CD4-positive, alpha-beta T cell treated with Interleukin-4 for 4 hours (primary cell): ENCODE results near the gene PLB1.

Experiments
- DNase-seq: peaks from one replicate; pipeline ENCODE4 v3.0.0-alpha.2; 2020

The PLB1 gene

DNA sequence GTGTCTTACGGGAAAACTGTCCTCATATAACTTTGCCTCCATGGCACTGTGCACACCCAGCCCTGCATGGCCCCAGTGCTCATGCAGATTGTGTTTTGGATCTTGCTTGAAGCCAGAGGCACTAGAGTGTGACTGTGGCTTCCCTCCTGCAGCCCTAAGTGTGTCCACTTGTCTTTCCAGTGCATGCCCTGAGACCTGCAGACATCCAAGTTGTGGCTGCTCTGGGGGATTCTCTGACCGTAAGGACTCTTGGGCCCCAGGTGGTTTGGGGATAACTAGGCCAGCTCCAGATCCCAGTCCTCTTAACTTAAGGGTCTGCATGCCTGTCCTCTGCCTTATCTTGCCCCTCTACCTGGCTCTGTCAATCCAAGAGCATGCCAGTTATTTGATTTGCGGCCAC, 96.6 kb downstream of the PLB1 start:
- DNase-seq, result no peak

DNA sequence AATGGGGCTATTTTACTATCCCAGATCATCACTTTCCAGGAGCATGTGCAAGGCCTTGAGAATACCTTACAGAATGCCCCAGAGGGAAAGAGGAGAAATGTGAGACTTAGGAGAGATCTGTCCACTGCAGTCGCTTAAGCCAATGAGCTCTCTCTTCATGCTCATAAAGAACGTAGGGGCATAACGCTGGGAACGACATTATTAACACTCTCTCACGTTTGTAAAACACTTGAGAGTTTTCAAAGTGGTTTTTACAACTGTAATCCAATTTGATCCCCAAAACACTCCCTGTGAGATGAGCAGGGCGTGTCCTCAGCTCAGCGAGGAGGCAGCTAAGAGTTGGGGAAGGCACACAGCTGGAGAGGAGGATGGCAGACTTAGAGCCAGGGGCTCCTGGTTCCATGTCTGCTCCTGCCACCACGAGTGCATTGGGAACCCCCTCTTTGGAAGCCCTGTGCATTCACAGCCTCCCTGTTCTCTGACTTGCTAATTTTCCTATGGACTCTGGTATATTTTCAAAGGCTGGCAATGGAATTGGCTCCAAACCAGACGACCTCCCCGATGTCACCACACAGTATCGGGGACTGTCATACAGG, 97.4 kb downstream of the PLB1 start:
- DNase-seq, result no peak

- DNase-seq, result no peak
Observed at GRCh38 chr2:28594000-28594331, 98.1 kb downstream of the PLB1 start.

DNA sequence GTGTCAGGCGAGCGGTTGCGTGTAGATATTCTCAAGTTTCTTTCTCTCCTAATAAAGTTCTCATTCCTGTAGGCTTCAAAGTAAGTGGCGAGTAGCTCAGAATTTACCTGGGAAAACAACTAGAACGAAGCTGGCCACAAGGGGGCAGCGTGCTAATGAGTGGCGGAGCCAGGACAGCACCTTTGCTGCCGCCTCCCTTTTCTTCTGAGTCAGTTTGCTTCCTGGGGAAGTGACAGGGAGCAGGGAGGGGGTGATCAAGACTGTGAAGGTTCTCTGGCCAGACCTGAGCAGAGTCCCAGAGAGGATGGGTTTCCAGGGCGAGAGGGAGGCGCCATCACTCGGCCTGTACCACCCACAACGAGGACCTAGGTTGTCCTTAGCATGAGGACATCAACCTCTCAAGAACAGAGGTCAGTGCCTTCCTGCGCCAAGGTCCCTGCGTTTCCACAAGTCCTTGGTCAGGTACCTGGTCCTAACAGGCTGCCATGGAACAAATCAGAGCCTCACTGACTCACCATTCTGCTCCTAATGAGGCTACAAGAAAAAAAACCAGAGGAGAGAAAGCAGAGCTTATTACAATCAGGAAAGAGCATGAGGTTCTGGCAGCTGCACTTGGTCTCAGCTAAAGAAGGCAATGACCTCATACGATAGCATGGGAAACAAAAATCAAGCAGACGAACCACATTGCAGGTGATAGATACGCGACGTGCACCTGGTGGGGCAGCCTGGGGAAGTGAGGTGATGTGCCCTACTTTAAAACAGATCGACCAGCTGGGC, 98.7 kb downstream of the PLB1 start:
- peak; percentile 87 for DNase-seq

GRCh38 chr2:28595323-28595722, 99.5 kb downstream of the PLB1 start:
- no peak for DNase-seq

DNA sequence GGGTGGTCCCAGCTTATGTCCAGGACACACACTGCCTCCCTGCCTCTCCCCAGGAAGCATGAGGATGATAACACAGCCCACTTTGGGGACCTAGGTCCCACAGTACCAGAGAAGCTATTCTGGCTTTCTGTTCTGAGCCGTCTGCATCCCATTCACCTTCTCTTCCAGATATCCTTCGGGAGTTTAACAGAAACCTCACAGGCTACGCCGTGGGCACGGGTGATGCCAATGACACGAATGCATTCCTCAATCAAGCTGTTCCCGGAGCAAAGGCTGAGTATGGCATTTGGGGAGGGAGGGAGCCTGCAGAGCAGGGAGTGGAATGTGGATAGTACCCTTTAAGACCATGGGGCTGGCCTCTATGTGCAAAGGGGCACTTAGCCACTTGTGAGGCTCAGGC, 102.6 kb downstream of the PLB1 start:
- no peak for DNase-seq

- no peak for DNase-seq
Observed at GRCh38 chr2:28600181-28600580, 104.3 kb downstream of the PLB1 start.

GRCh38 chr2:28601616-28602015, 105.8 kb downstream of the PLB1 start:
- no peak for DNase-seq

DNA sequence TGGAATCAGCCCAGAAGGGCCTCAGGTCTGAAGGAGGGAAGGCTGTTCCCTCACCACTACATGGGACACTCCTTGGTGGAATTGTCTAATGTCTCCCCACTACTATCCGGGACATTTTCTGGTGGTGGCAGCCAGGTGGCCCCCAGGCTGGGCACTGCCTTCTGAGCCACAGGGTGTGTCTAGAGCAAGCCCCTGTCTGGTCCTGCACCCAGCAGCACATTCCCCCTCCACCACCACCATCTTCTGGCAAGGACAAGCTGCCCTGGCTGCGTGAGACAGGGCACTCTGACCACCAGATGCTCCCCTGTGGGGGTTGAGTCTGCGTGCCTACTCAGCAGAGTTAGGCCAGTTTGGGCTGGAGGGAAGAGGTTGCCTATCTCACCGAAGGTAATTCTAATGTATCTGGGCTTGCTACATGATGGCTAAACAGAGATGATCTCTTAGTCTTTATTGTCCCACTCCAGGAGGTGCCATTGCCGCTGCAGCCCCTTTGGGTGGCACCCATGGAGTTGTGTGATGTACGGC, 106.3 kb downstream of the PLB1 start:
- DNase-seq, result no peak

GRCh38 chr2:28602751-28603639, 107.1 kb downstream of the PLB1 start:
- DNase-seq, result no peak

DNA sequence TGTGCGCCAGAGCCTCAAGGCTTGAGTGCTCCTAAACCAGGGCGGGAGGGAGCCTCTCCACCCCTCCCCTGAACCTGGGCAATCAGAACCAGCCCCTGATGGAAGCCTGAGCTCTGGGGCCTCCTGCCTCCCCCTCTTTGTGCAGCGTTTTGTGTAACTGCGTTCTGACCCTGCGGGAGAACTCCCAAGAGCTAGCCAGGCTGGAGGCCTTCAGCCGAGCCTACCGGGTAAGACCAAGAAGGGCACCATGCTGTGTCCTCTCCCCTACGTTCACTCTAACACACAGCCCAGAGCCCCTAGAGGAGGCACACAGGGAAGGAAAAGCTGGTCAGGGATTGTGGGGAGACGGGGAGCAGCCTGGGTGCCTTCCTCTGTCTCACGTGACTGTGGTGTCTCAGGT, 108.0 kb downstream of the PLB1 start:
- DNase-seq, result no peak

DNA sequence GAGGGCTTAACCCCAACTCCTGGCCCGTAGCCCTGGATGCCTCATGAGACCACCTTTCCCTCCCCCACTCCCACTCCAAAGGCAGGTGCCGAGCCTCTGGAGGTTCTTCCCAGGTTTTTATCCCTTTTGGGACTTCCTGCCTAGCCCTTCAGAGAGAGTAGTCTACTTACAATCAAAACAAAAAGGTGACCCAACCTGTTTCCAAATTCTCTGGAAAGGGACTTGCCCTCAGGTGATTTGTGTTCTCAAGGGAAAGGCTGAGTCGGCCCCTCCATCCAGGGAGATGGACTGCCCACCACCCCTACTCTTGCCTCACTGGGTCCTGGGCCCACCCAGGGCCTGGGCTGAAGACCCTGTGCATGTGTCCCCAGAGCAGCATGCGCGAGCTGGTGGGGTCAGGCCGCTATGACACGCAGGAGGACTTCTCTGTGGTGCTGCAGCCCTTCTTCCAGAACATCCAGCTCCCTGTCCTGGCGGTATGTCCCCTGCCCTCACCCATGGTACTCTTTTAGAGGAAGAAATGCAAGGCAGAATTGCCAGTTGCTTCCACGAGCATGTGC, 108.5 kb downstream of the PLB1 start:
- DNase-seq, result no peak

GRCh38 chr2:28606986-28607441, 111.2 kb downstream of the PLB1 start:
- no peak for DNase-seq

DNA sequence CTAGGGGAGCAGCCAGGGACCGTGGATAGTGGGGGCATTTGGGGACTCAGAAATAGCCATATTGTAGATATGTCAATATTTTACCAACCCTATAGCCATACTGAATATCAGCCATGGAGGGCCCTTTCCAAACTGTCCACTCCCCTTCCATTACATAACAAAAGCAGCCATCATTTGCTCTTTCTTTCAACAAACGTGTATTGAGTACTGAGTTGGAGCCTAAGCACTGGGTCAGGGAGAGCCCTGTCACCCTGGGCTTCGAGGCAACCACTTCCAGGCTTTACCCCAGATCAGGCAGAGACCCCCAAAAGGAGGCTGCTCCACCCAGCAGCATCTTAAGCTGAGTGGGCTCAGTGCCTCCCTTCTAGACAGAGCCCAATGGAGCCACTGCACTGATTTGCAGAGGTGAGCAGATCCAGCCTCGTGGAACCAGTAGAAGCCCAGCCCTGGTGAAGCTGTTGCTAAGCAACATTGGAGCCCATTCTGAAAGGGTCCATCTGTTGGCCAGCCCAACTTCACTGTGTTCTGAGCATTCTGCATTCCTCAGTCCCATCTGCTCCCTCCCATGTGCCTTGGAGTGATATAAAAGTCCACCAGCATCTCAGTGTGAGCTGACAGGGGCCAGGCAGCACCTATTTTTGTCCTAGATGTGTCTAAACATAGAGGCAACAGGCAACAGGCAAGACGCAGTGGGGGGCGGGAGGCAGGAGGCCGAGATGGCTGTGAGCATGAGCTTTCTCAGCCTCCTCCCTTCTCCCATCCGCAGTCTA, 112.1 kb downstream of the PLB1 start:
- no peak for DNase-seq

GRCh38 chr2:28608500-28609424, 112.9 kb downstream of the PLB1 start:
- no peak for DNase-seq

GRCh38 chr2:28610583-28611201, 114.8 kb downstream of the PLB1 start:
- DNase-seq, result no peak

GRCh38 chr2:28612131-28612812, 116.4 kb downstream of the PLB1 start:
- DNase-seq, result no peak

DNA sequence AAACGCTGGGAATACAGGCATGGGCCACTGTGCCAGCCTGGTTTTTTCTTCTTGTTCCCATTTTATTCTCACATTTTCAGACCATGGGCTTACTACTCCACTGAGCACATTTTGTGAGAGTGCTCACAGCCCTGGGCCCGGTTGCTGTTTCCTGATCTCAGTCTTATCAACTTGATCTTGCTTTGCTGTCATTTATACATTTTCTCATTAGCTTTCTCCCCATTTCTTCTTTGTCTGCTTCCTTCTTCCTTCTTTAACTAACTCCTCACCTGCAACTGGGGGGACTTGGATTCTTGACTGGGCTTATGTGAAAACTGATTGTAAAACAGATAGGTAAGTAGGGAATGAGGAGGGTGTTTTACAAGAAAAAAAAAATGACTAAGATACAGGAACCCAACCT, 117.3 kb downstream of the PLB1 start:
- no peak for DNase-seq

- DNase-seq, result peak; percentile 53
Observed at GRCh38 chr2:28613633-28614501, 118.0 kb downstream of the PLB1 start.
